ENCODE data around the gene LIMS1.
A peak's percentile ranks its signal among the peaks of the same experiment; 100 is the strongest.

Gene LIMS1

DNA sequence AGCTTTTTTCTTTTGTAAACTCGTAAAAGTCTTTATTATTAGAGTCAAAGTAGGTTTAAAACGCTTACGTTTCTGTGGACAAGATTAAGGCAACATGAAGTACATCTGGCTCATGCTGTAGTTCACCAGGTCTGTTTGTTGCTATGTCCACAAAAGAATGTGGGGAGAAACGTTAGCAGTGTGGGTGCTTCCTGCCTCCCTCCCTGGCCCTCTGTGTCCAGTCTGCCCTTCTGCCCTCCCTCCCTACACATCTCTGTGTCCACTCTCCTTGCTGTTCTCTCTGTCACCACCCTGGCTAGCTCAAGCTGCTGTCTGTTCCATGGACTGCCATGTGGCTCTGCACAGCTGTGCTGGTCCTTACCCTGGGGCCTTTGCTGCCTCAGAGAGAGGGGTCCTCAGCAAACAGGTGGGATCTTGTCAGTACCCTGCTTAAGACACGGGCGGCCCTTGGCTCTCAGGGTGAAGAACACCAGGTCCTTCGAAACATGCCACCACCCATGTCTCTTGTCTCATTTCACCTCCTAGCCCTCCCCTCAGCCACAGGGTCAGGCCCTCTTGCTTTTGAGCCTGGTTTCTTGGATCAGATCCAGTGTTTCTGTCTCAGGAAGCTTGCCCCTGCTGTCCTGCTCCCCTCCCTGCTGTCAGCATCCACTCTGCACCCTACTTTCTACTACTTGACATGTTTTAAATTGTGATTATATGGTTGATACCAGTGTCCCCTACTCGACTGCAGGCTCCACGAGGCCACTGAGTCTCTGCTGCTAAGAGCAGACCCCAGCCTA is 79.2 kb downstream of the LIMS1 start:
- H3K36me3 Mint-ChIP-seq (ENCODE audit: insufficient read depth), result peaks cover 10% of the 10 kb centered on the region
- no peak for DNase-seq (ENCODE audit: low spot score in 2 of 2)

GRCh38 chr2:108614043-108614545 is 79.8 kb downstream of the LIMS1 start:
- peaks cover 10% of the 10 kb centered on the region for H3K36me3 Mint-ChIP-seq (ENCODE audit: insufficient read depth)
- peaks cover 73% of the 10 kb centered on the region for H3K4me1 Mint-ChIP-seq
- H3K27ac Mint-ChIP-seq (ENCODE audit: low read depth), result peak overlapping the region; percentile 97
- H3K4me3 Mint-ChIP-seq, result peak overlapping the region; percentile 8
- H3K27me3 Mint-ChIP-seq, result no peaks in the 10 kb centered on the region
- no peak for ATAC-seq (replicated peaks; ENCODE audit: extremely low read depth, poor library complexity, severe bottlenecking)
- no peaks in the 10 kb centered on the region for H3K9me3 Mint-ChIP-seq
- DNase-seq (ENCODE audit: low spot score in 2 of 2), result no peak

More for the DNA sequence above, 79.2 kb downstream of the LIMS1 start:
- Mint-ChIP-seq H3K27me3 (no peaks in the 10 kb centered on the region), H3K9me3 (no peaks in the 10 kb centered on the region), H3K4me3 (peak overlapping the region; percentile 8), H3K27ac (ENCODE audit: low read depth) (peak overlapping the region; percentile 97), H3K4me1 (peaks cover 75% of the 10 kb centered on the region)
- no peak for ATAC-seq (replicated peaks; ENCODE audit: extremely low read depth, poor library complexity, severe bottlenecking)

GRCh38 chr2:108614659-108615058 is 80.4 kb downstream of the LIMS1 start:
- Mint-ChIP-seq H3K4me1 (peaks cover 73% of the 10 kb centered on the region), H3K27me3 (no peaks in the 10 kb centered on the region), H3K36me3 (ENCODE audit: insufficient read depth) (peaks cover 10% of the 10 kb centered on the region), H3K27ac (ENCODE audit: low read depth) (peak overlapping the region; percentile 97), H3K9me3 (no peaks in the 10 kb centered on the region), H3K4me3 (no peak overlapping the region)
- no peak for ATAC-seq (replicated peaks; ENCODE audit: extremely low read depth, poor library complexity, severe bottlenecking)
- no peak for DNase-seq (ENCODE audit: low spot score in 2 of 2)

GRCh38 chr2:108615480-108616090 is 81.3 kb downstream of the LIMS1 start:
- Mint-ChIP-seq H3K4me3 (no peak overlapping the region), H3K27ac (ENCODE audit: low read depth) (peak overlapping the region; percentile 67), H3K4me1 (peaks cover 79% of the 10 kb centered on the region), H3K36me3 (ENCODE audit: insufficient read depth) (peaks cover 10% of the 10 kb centered on the region), H3K9me3 (no peaks in the 10 kb centered on the region), H3K27me3 (no peaks in the 10 kb centered on the region)
- ATAC-seq (replicated peaks; ENCODE audit: extremely low read depth, poor library complexity, severe bottlenecking) (no peak), DNase-seq (ENCODE audit: low spot score in 2 of 2) (no peak)

DNA sequence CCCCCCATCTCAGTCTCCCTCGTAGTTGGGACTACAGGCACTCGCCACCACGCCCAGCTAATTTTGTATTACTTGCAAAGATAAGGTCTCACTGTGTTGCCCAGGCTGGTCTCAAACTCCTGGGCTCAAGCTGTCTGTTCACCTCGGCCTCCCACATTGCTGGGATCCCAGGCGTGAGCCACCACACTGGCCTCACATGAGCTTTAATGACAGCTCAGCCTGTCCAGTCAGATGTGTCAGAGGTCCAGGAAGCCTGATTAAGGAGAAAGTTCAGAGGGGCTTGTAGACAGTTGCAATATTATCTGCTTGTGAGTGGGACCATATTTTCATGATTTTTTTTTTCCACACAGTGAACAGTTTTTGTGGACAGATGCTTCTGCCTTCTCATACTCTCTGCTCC is 82.0 kb downstream of the LIMS1 start:
- peaks cover 7% of the 10 kb centered on the region for H3K36me3 Mint-ChIP-seq (ENCODE audit: insufficient read depth)
- H3K27ac Mint-ChIP-seq (ENCODE audit: low read depth), result no peak overlapping the region
- ATAC-seq (replicated peaks; ENCODE audit: extremely low read depth, poor library complexity, severe bottlenecking) (no peak), DNase-seq (ENCODE audit: low spot score in 2 of 2) (no peak)
- H3K4me1 Mint-ChIP-seq, result peaks cover 79% of the 10 kb centered on the region
- no peaks in the 10 kb centered on the region for H3K9me3 Mint-ChIP-seq
- H3K27me3 Mint-ChIP-seq, result no peaks in the 10 kb centered on the region
- H3K4me3 Mint-ChIP-seq, result no peak overlapping the region

DNA sequence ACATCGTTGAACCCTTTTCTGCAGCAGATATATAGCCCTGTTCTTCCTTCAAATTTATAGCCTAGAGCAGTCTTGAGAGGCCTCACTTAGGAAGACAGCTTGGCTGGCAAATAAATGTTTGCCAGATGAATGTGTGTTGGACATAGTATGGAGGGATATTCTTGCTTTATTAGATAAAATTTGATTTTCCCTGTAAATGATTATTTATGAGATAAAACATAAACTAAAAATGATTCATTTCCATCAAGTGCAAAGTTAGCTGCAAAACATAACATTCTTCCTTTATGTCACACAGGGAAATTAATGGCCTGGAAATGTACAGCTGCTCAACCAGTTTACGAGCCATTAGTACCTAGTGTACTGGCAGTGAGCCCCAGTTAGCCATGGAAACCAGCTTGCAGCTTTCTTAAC is 82.5 kb downstream of the LIMS1 start:
- H3K4me3 Mint-ChIP-seq, result no peak overlapping the region
- peaks cover 80% of the 10 kb centered on the region for H3K4me1 Mint-ChIP-seq
- no peak overlapping the region for H3K27ac Mint-ChIP-seq (ENCODE audit: low read depth)
- no peaks in the 10 kb centered on the region for H3K9me3 Mint-ChIP-seq
- no peak for ATAC-seq (replicated peaks; ENCODE audit: extremely low read depth, poor library complexity, severe bottlenecking)
- DNase-seq (ENCODE audit: low spot score in 2 of 2), result no peak
- H3K36me3 Mint-ChIP-seq (ENCODE audit: insufficient read depth), result peaks cover 7% of the 10 kb centered on the region
- no peaks in the 10 kb centered on the region for H3K27me3 Mint-ChIP-seq

DNA sequence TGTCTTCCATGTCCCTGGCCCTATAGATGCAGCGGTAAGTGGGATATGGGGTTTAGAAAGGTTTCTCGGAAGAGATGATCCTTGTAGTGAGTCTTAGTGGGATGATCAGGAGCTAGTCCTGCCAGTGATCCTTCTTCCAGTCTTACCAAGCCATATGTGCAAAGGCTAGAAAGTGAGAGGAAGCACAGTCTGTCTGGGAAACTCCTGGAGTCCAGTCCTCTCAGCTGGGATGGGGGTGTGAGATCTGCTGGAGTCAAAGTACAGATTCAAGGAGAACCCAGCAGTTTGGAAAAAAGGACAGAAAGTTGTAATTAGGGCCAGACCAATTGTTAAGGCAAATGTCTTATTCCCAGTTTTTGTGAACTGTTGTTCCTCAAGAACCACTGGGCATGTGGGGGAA is 83.3 kb downstream of the LIMS1 start:
- peaks cover 75% of the 10 kb centered on the region for H3K4me1 Mint-ChIP-seq
- no peaks in the 10 kb centered on the region for H3K27me3 Mint-ChIP-seq

GRCh38 chr2:108619925-108620620 is 85.8 kb downstream of the LIMS1 start:
- Mint-ChIP-seq H3K27me3 (no peaks in the 10 kb centered on the region), H3K27ac (ENCODE audit: low read depth) (peak overlapping the region; percentile 95), H3K36me3 (ENCODE audit: insufficient read depth) (no peaks in the 10 kb centered on the region), H3K4me1 (peaks cover 60% of the 10 kb centered on the region), H3K4me3 (peak overlapping the region; percentile 91), H3K9me3 (no peaks in the 10 kb centered on the region)
- no peak for DNase-seq (ENCODE audit: low spot score in 2 of 2)
- ATAC-seq (replicated peaks; ENCODE audit: extremely low read depth, poor library complexity, severe bottlenecking), result no peak

More for the DNA sequence above, 83.3 kb downstream of the LIMS1 start:
- ATAC-seq (replicated peaks; ENCODE audit: extremely low read depth, poor library complexity, severe bottlenecking), result no peak
- no peaks in the 10 kb centered on the region for H3K9me3 Mint-ChIP-seq
- no peaks in the 10 kb centered on the region for H3K36me3 Mint-ChIP-seq (ENCODE audit: insufficient read depth)
- DNase-seq (ENCODE audit: low spot score in 2 of 2), result no peak
- H3K4me3 Mint-ChIP-seq, result no peak overlapping the region
- H3K27ac Mint-ChIP-seq (ENCODE audit: low read depth), result peak overlapping the region; percentile 64

DNA sequence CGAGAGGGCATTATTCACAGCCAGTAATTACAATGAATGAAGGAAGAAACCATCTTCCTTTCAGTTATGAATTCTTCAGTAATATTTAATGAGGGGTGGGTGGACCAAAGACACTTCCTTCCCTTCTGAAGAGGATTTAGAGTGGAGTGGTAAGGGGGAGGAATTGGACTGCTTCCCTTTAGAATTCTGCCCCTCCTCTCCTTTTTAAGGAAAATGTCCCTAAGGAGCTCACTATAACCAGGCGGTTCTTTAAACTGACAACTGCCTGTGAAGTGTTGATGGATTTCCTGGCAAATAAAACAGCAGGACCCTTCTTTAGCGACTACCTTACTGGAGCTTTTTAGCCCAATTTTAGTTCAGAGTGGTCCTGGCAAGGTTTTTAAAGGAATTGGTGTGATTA is 86.4 kb downstream of the LIMS1 start:
- Mint-ChIP-seq H3K9me3 (no peaks in the 10 kb centered on the region), H3K4me1 (peaks cover 61% of the 10 kb centered on the region), H3K4me3 (peak overlapping the region; percentile 91), H3K27ac (ENCODE audit: low read depth) (peak overlapping the region; percentile 95), H3K27me3 (no peaks in the 10 kb centered on the region), H3K36me3 (ENCODE audit: insufficient read depth) (no peaks in the 10 kb centered on the region)
- no peak for ATAC-seq (replicated peaks; ENCODE audit: extremely low read depth, poor library complexity, severe bottlenecking)
- DNase-seq (ENCODE audit: low spot score in 2 of 2), result no peak

DNA sequence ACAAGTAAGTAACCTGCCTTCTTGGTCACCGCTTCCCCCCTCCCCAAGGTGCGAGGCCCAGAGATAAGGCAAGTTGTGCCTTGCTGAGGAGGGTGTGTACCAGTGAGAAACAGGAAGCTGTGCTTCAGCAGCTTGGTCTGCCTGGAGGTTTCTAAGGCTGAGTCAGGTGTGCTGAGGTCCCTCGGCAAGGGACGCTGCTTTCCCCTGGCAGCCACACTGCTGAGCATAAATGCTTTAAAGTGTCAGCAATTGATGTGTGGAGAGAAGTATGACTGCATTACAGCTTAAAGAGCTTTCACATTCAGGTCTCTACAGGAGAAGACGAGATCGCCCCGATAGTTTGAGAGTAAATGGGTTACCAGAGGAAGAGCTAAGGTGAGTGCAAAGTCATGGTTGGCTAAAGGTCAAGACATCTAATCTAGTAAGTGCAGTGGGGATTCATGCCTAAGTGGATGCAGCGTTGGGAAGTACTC is 86.9 kb downstream of the LIMS1 start:
- H3K36me3 Mint-ChIP-seq (ENCODE audit: insufficient read depth), result no peaks in the 10 kb centered on the region
- H3K9me3 Mint-ChIP-seq, result no peaks in the 10 kb centered on the region
- no peaks in the 10 kb centered on the region for H3K27me3 Mint-ChIP-seq
- DNase-seq (ENCODE audit: low spot score in 2 of 2), result peak; percentile 40 to 62
- H3K27ac Mint-ChIP-seq (ENCODE audit: low read depth), result peak overlapping the region; percentile 95
- peak overlapping the region; percentile 91 for H3K4me3 Mint-ChIP-seq
- H3K4me1 Mint-ChIP-seq, result peaks cover 61% of the 10 kb centered on the region
- ATAC-seq (replicated peaks; ENCODE audit: extremely low read depth, poor library complexity, severe bottlenecking), result peak; percentile 99

GRCh38 chr2:108621687-108622681 is 87.7 kb downstream of the LIMS1 start:
- Mint-ChIP-seq H3K27me3 (no peaks in the 10 kb centered on the region), H3K36me3 (ENCODE audit: insufficient read depth) (no peaks in the 10 kb centered on the region), H3K4me3 (peak overlapping the region; percentile 91), H3K27ac (ENCODE audit: low read depth) (peak overlapping the region; percentile 95), H3K9me3 (no peaks in the 10 kb centered on the region), H3K4me1 (peaks cover 63% of the 10 kb centered on the region)
- no peak for ATAC-seq (replicated peaks; ENCODE audit: extremely low read depth, poor library complexity, severe bottlenecking)
- DNase-seq (ENCODE audit: low spot score in 2 of 2), result no peak

- H3K4me1 Mint-ChIP-seq, result peaks cover 63% of the 10 kb centered on the region
- H3K36me3 Mint-ChIP-seq (ENCODE audit: insufficient read depth), result no peaks in the 10 kb centered on the region
- H3K27me3 Mint-ChIP-seq, result no peaks in the 10 kb centered on the region
- peak overlapping the region; percentile 75 for H3K27ac Mint-ChIP-seq (ENCODE audit: low read depth)
- H3K4me3 Mint-ChIP-seq, result peak overlapping the region; percentile 59
- DNase-seq (ENCODE audit: low spot score in 2 of 2) (no peak), ATAC-seq (replicated peaks; ENCODE audit: extremely low read depth, poor library complexity, severe bottlenecking) (no peak)
- no peaks in the 10 kb centered on the region for H3K9me3 Mint-ChIP-seq
Measured at GRCh38 chr2:108623616-108624015, 89.3 kb downstream of the LIMS1 start.

Data from central memory CD8-positive, alpha-beta T cell (primary cell).